Upper lobe of left lung (tissue), 6 donors: ENCODE measurements around the gene ALKBH4. TPM values are rescaled to one million over a fixed set of nuclear protein-coding genes. Genes with fewer than 3 reads are reported as not detected.
"Not testable (repeated sequence)": the region's sequence is repeated elsewhere in the genome, so short reads cannot be mapped to it uniquely, and the experiment has no call there.

Experiments used
- ATAC-seq, 2 donors: fragments of 200-7000 bp; cut with Tn5 transposase; one replicate each; pipeline ENCODE4 v1.9.1; 2022; ENCODE audit warnings: mild to moderate bottlenecking in 2 of 2, moderate library complexity in 2 of 2; ENCODE audit not compliant: low FRiP score in 2 of 2
- DNase-seq, 2 donors: peaks; one replicate each; pipeline ENCODE4 v3.0.0-alpha.2; 2019 to 2020
- H3K27ac ChIP-seq, 4 donors: fragments of 200-600 bp; sonication (generic); one replicate each; pipeline ENCODE4 v1.5.1; 2016 to 2019
- H3K27me3 ChIP-seq, 4 donors: fragments of 200-600 bp; sonication (generic); one replicate each; pipeline ENCODE4 v1.5.1; 2017 to 2019
- H3K36me3 ChIP-seq, 4 donors: fragments of 200-600 bp; sonication (generic); one replicate each; pipeline ENCODE4 v1.5.1; 2016 to 2019
- H3K4me1 ChIP-seq, 4 donors: fragments of 200-600 bp; sonication (generic); one replicate each; pipeline ENCODE4 v1.5.1; 2018 to 2019
- H3K4me3 ChIP-seq, 4 donors: fragments of 200-600 bp; sonication (generic); one replicate each; pipeline ENCODE4 v1.5.1; 2017 to 2019; ENCODE audit warnings: mild to moderate bottlenecking in 2 of 4, moderate library complexity in 1 of 4
- H3K9me3 ChIP-seq, 4 donors: fragments of 200-600 bp; sonication (generic); one replicate each; pipeline ENCODE4 v1.5.1; 2018 to 2019
- CTCF ChIP-seq, 6 experiments: fragments of 450-650 bp in 4 of 6; fragments of 200-600 bp in 2 of 6; sonication (generic) in 2 of 6; IDR thresholded peaks; one replicate each; pipeline ENCODE4 v1.5.1; 2016 to 2019; ENCODE audit warnings: antibody characterized with exemption in 6 of 6
- EP300 ChIP-seq, 4 donors: sonication (generic); formaldehyde crosslinking; IDR thresholded peaks; one replicate each; pipeline ENCODE4 v1.5.1; 2017; ENCODE audit warnings: antibody characterized with exemption in 4 of 4, control low read depth in 2 of 4
- POLR2A ChIP-seq, 4 donors: fragments of 450-650 bp; IDR thresholded peaks; one replicate each; pipeline ENCODE4 v1.5.1; 2016 to 2017; ENCODE audit warnings: antibody characterized with exemption in 4 of 4, mild to moderate bottlenecking in 2 of 4
- POLR2AphosphoS5 ChIP-seq, 2 donors: sonication (generic); formaldehyde crosslinking; IDR thresholded peaks; one replicate each; pipeline ENCODE4 v1.5.1; 2017; ENCODE audit warnings: antibody characterized with exemption in 2 of 2
- WGBS, 2 donors: methylation state at CpG; one replicate each; pipeline ENCODE4 v1.1.5; 2017 to 2018; 5-methylcytosine and 5-hydroxymethylcytosine counted together
- total RNA-seq, 6 donors: library from RNA; depleted of rRNA in 4 of 6; stranded (reverse); fragments of >200 nt in 4 of 6; gene quantifications; one replicate each; pipeline versions ENCODE4 v1.1.0 to v1.2.1, GENCODE V29; 2016 to 2021
- donor health status: DM: no; HTN: no; CAD: no; lungs with moderate emphysema.
- donor health status: DM: no; HTN: yes; CAD: no; lungs with severe emphysema.

ALKBH4 gene
- total RNA-seq, 6 donors from 2014 or later: 10.4 to 34.2 (median 18.2) TPM

- no peaks in the 10 kb centered on the region for H3K4me1 ChIP-seq
- H3K9me3 ChIP-seq: no peaks in the 10 kb centered on the region
- WGBS, 2 donors: 96 to 98% methylated on average over 14 to 29 of the region's 40 CpGs
- H3K4me3 ChIP-seq: no peak overlapping the region
- no peaks in the 10 kb centered on the region for H3K27me3 ChIP-seq
- no peak for TF ChIP-seq EP300 (IDR thresholded peaks at IDR 0.05)
- no peak for TF ChIP-seq POLR2AphosphoS5 (IDR thresholded peaks at IDR 0.05)
- TF ChIP-seq CTCF (IDR thresholded peaks at IDR 0.05): no peak
- TF ChIP-seq POLR2A (IDR thresholded peaks at IDR 0.05): no peak
- ATAC-seq: peak in 1 of 2 donors; percentile 17
- no peak overlapping the region for H3K27ac ChIP-seq
- peaks cover 9 to 44% (median 34%) of the 10 kb centered on the region in 4 donors for H3K36me3 ChIP-seq
- peak in 1 of 2 donors; percentile 77 for DNase-seq
Observed at GRCh38 chr7:102457352-102457924, 7.2 kb downstream of the ALKBH4 start.

GRCh38 chr7:102456327-102456726 lies 8.3 kb downstream of the ALKBH4 start:
- TF ChIP-seq CTCF (IDR thresholded peaks at IDR 0.05) (no peak), EP300 (IDR thresholded peaks at IDR 0.05) (no peak), POLR2A (IDR thresholded peaks at IDR 0.05) (no peak), POLR2AphosphoS5 (IDR thresholded peaks at IDR 0.05) (no peak)
- Histone ChIP-seq H3K27ac (no peak overlapping the region), H3K4me1 (peaks cover 0 to 5% (median 0%) of the 10 kb centered on the region in 4 donors), H3K4me3 (no peak overlapping the region), H3K36me3 (peaks cover 9 to 44% (median 34%) of the 10 kb centered on the region in 4 donors), H3K27me3 (no peaks in the 10 kb centered on the region), H3K9me3 (no peaks in the 10 kb centered on the region)
- DNase-seq: no peak
- 94% methylated on average over 10 of the region's 10 CpGs for WGBS, 2 donors
- no peak for ATAC-seq

GRCh38 chr7:102455596-102455995 lies 9.1 kb downstream of the ALKBH4 start:
- 91 to 94% methylated on average over 6 to 8 of the region's 11 CpGs for WGBS, 2 donors
- no peak overlapping the region for H3K4me3 ChIP-seq
- no peaks in the 10 kb centered on the region for H3K27me3 ChIP-seq
- DNase-seq (peak in 1 of 2 donors; percentile 41), ATAC-seq (no peak)
- H3K36me3 ChIP-seq: peaks cover 9 to 44% (median 34%) of the 10 kb centered on the region in 4 donors
- H3K27ac ChIP-seq: no peak overlapping the region
- no peaks in the 10 kb centered on the region for H3K9me3 ChIP-seq
- H3K4me1 ChIP-seq: peaks cover 0 to 5% (median 0%) of the 10 kb centered on the region in 4 donors
- no peak for TF ChIP-seq POLR2AphosphoS5 (IDR thresholded peaks at IDR 0.05)
- TF ChIP-seq CTCF (IDR thresholded peaks at IDR 0.05): no peak
- no peak for TF ChIP-seq POLR2A (IDR thresholded peaks at IDR 0.05)
- TF ChIP-seq EP300 (IDR thresholded peaks at IDR 0.05): no peak

- not testable (repeated sequence) for H3K27me3 ChIP-seq, H3K4me1 ChIP-seq, H3K4me3 ChIP-seq, DNase-seq, H3K27ac ChIP-seq, ATAC-seq, H3K9me3 ChIP-seq
- H3K36me3 ChIP-seq: peaks cover 9 to 44% (median 34%) of the 10 kb centered on the region in 4 donors
- 89 to 94% methylated on average over 8 to 10 of the region's 10 CpGs for WGBS, 2 donors
Observed at GRCh38 chr7:102454932-102455331, 9.7 kb downstream of the ALKBH4 start.

- Histone ChIP-seq H3K27ac (no peak overlapping the region), H3K27me3 (no peaks in the 10 kb centered on the region), H3K9me3 (no peaks in the 10 kb centered on the region), H3K4me3 (no peak overlapping the region), H3K4me1 (peaks cover 0 to 5% (median 0%) of the 10 kb centered on the region in 4 donors), H3K36me3 (peaks cover 9 to 42% (median 33%) of the 10 kb centered on the region in 4 donors)
- DNase-seq (no peak), ATAC-seq (no peak)
- no peak for TF ChIP-seq EP300 (IDR thresholded peaks at IDR 0.05)
- TF ChIP-seq POLR2A (IDR thresholded peaks at IDR 0.05): no peak
- no peak for TF ChIP-seq POLR2AphosphoS5 (IDR thresholded peaks at IDR 0.05)
- no peak for TF ChIP-seq CTCF (IDR thresholded peaks at IDR 0.05)
- WGBS, 2 donors: 71% methylated on average over 1 to 12 of the region's 12 CpGs
Observed at GRCh38 chr7:102454468-102454867, 10.2 kb downstream of the ALKBH4 start.
